DMS53 (cell line): ENCODE measurements around the gene HAND1.

ENCODE experiments used
- DNase-seq: peaks from one replicate; lab custom pipeline; 2025; lab: John Stamatoyannopoulos, UW

HAND1 gene

GRCh38 chr5:154506049-154506715, 28.2 kb upstream of the HAND1 start:
- DNase-seq = no peak

- no peak for DNase-seq
Observed at GRCh38 chr5:154505567-154505966, 27.5 kb upstream of the HAND1 start.

- DNase-seq = no peak
Observed at GRCh38 chr5:154503698-154504039, 25.6 kb upstream of the HAND1 start.

- DNase-seq = no peak
Observed at GRCh38 chr5:154502180-154502579, 24.2 kb upstream of the HAND1 start.

GRCh38 chr5:154501566-154501965, 23.5 kb upstream of the HAND1 start:
- DNase-seq = no peak

- no peak for DNase-seq
Observed at GRCh38 chr5:154498994-154499393, 21.0 kb upstream of the HAND1 start.

GRCh38 chr5:154498591-154498990, 20.6 kb upstream of the HAND1 start:
- no peak for DNase-seq

- no peak for DNase-seq
Observed at GRCh38 chr5:154494036-154494435, 16.0 kb upstream of the HAND1 start.

- DNase-seq = no peak
Observed at GRCh38 chr5:154493274-154493673, 15.2 kb upstream of the HAND1 start.

- DNase-seq = no peak
Observed at GRCh38 chr5:154491941-154492340, 13.9 kb upstream of the HAND1 start.

- DNase-seq = no peak
Observed at GRCh38 chr5:154487541-154487940, 9.5 kb upstream of the HAND1 start.

- DNase-seq = no peak
Observed at GRCh38 chr5:154486427-154486866, 8.4 kb upstream of the HAND1 start.

- DNase-seq = no peak
Observed at GRCh38 chr5:154485850-154486426, 7.9 kb upstream of the HAND1 start.

- DNase-seq = no peak
Observed at GRCh38 chr5:154485096-154485491, 7.1 kb upstream of the HAND1 start.

- DNase-seq = no peak
Observed at GRCh38 chr5:154484393-154485095, 6.5 kb upstream of the HAND1 start.

GRCh38 chr5:154483654-154484392, 5.8 kb upstream of the HAND1 start:
- no peak for DNase-seq

GRCh38 chr5:154482528-154483449, 4.8 kb upstream of the HAND1 start:
- DNase-seq = no peak

GRCh38 chr5:154481584-154482381, 3.8 kb upstream of the HAND1 start:
- no peak for DNase-seq

- no peak for DNase-seq
Observed at GRCh38 chr5:154480847-154481246, 2.8 kb upstream of the HAND1 start.

GRCh38 chr5:154479944-154480750, 2.1 kb upstream of the HAND1 start:
- DNase-seq = no peak
